BE2C (cell line): ENCODE results near the gene HS3ST5.
"Not testable (repeated sequence)": the region's sequence is repeated elsewhere in the genome, so short reads cannot be mapped to it uniquely, and the experiment has no call there.

Experiments
- DNase-seq: peaks from one replicate; pipeline ENCODE4 v3.0.0-alpha.2; 2020
- H3K27me3 ChIP-seq: fragments of 250-450 bp; sonication (Bioruptor Pico); 2 replicates; pipeline ENCODE4 v1.5.1; 2020; ENCODE audit warnings: mild to moderate bottlenecking
- H3K36me3 ChIP-seq: fragments of 250-450 bp; sonication (Bioruptor Pico); 2 replicates; pipeline ENCODE4 v1.5.1; 2020; ENCODE audit warnings: mild to moderate bottlenecking
- H3K4me1 ChIP-seq: fragments of 250-450 bp; sonication (Bioruptor Pico); 2 replicates; pipeline ENCODE4 v1.5.1; 2020
- H3K4me3 ChIP-seq: 2 replicates; pipeline ENCODE4 v1.5.1; 2011; ENCODE audit warnings: low read depth, low read length
- H3K9me3 ChIP-seq: fragments of 250-450 bp; sonication (Bioruptor Pico); 2 replicates; pipeline ENCODE4 v1.5.1; 2020
- TF ChIP-seq, protein P1 (sequence below): IDR thresholded peaks from 2 replicates; pipeline ENCODE4 v1.5.1; 2012; ENCODE audit warnings: mild to moderate bottlenecking, low read depth, low read length

HS3ST5 gene

DNA sequence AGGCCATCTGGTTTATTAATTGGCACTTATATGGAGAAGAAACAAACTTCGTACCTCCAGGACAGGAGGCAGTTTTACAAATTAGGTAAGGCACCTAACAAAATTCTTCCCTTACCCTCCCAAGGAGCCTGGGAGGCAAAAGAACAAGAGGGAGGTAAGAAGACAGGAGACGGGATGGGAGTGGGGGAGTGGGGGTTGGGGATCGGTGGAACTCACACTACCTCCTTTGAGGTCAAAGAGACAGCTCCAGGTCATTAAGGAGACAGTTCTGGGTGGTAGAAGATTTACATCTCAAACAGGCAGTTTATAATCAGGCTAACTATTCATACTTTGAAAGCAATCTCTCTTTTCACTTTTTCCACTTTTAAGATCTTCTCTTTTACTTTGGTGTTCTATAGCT lies 259.6 kb downstream of the HS3ST5 start:
- Histone ChIP-seq H3K4me3 (no peak overlapping the region), H3K9me3 (no peaks in the 10 kb centered on the region), H3K4me1 (no peaks in the 10 kb centered on the region), H3K36me3 (peaks cover 14% of the 10 kb centered on the region), H3K27me3 (no peaks in the 10 kb centered on the region)
- no peak for DNase-seq
- TF ChIP-seq, protein P1, sequence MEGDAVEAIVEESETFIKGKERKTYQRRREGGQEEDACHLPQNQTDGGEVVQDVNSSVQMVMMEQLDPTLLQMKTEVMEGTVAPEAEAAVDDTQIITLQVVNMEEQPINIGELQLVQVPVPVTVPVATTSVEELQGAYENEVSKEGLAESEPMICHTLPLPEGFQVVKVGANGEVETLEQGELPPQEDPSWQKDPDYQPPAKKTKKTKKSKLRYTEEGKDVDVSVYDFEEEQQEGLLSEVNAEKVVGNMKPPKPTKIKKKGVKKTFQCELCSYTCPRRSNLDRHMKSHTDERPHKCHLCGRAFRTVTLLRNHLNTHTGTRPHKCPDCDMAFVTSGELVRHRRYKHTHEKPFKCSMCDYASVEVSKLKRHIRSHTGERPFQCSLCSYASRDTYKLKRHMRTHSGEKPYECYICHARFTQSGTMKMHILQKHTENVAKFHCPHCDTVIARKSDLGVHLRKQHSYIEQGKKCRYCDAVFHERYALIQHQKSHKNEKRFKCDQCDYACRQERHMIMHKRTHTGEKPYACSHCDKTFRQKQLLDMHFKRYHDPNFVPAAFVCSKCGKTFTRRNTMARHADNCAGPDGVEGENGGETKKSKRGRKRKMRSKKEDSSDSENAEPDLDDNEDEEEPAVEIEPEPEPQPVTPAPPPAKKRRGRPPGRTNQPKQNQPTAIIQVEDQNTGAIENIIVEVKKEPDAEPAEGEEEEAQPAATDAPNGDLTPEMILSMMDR: no peak

DNA sequence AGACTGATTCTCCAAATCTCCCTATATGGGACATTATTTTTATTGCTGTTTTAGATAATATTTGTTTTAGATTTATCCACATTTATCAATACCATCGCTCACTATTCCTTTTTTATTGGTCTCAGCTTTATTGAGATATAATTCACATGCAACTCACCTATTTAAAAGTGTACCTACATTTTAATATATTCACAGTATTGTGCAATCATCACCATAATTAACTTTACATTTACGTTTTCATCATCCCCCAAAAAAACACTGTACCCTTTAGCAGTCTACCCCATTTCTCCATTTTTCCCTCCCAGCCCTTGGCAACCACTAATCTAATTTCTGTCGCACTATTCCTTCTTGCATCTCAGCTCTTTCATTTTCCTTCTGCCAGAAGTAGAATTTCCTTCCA lies 261.1 kb downstream of the HS3ST5 start:
- Histone ChIP-seq H3K9me3 (no peaks in the 10 kb centered on the region), H3K36me3 (peaks cover 14% of the 10 kb centered on the region), H3K4me3 (no peak overlapping the region), H3K4me1 (no peaks in the 10 kb centered on the region), H3K27me3 (no peaks in the 10 kb centered on the region)
- TF ChIP-seq, protein P1: no peak
- no peak for DNase-seq

GRCh38 chr6:114080891-114081510 lies 261.8 kb downstream of the HS3ST5 start:
- TF ChIP-seq, protein P1: no peak

DNA sequence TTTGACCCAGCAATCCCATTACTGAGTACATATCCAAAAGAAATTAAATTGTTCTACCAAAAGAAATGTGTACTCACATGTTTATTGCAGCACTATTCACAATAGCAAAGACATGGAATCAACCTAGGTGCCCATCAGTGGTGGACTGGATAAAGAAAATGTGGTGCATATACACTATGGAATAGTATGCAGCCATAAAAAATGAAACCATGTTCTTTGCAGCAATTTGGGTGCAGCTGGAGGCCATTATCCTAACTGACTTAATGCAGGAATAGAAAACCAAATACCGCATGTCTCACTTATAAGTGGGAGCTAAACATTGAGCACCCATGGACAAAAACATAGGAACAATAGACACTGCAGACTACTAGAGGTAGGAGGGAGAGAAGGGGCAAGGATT lies 262.4 kb downstream of the HS3ST5 start:
- not testable (repeated sequence) for H3K27me3 ChIP-seq, H3K9me3 ChIP-seq, H3K4me1 ChIP-seq, H3K4me3 ChIP-seq, DNase-seq
- peaks cover 14% of the 10 kb centered on the region for H3K36me3 ChIP-seq

More at GRCh38 chr6:114080891-114081510, 261.8 kb downstream of the HS3ST5 start:
- no peak for DNase-seq
- H3K9me3 ChIP-seq: no peaks in the 10 kb centered on the region
- H3K4me1 ChIP-seq: no peaks in the 10 kb centered on the region
- peaks cover 14% of the 10 kb centered on the region for H3K36me3 ChIP-seq
- H3K27me3 ChIP-seq: no peaks in the 10 kb centered on the region
- H3K4me3 ChIP-seq: no peak overlapping the region

GRCh38 chr6:114075777-114076176 lies 267.0 kb downstream of the HS3ST5 start:
- peaks cover 14% of the 10 kb centered on the region for H3K36me3 ChIP-seq
- TF ChIP-seq, protein P1: no peak
- no peak for DNase-seq
- H3K4me1 ChIP-seq: no peaks in the 10 kb centered on the region
- H3K9me3 ChIP-seq: no peaks in the 10 kb centered on the region
- no peak overlapping the region for H3K4me3 ChIP-seq
- H3K27me3 ChIP-seq: no peaks in the 10 kb centered on the region

DNA sequence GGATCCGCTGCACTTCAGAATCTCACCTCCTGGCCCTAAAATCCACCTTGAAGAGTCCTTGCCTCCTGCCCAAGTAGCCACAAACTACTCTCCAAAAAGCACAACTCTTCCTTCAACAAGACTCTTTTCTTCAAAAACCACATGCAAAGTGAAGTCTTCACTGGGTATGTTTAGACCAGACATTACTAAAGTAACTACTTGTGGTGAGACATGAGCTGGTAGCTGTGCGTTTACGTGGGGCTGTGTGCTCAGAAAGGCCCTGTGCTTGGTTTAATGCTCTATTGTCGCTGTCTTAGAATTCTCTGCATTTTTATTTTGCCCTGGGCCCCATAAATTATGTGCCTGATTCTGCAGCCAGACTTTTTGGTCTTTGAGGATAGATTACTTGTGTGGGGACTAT lies 267.5 kb downstream of the HS3ST5 start:
- H3K9me3 ChIP-seq: no peaks in the 10 kb centered on the region
- no peak for DNase-seq
- TF ChIP-seq, protein P1: no peak
- peaks cover 9% of the 10 kb centered on the region; the same call in 1 of the 2 replicates for H3K36me3 ChIP-seq
- no peaks in the 10 kb centered on the region for H3K27me3 ChIP-seq
- H3K4me1 ChIP-seq: no peaks in the 10 kb centered on the region
- no peak overlapping the region for H3K4me3 ChIP-seq

DNA sequence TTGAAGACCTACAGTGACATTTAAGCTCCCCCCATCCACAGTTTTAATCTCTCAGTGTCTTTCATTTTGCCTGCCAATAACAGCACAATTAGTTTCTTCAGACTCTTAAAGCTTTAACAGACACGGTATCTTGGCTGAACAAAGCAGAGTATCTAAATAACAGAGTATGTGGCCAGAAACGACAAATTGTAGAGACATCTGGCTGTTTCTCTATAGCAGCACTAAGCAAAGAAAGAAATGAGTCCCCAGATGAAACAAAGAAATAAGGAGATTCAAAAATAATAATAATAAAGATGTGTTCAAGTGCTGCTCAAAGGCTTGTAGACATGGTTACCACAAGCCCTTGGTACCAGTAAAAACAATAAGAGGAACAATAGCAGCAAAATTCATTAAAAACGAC lies 274.1 kb downstream of the HS3ST5 start:
- no peaks in the 10 kb centered on the region for H3K36me3 ChIP-seq
- no peaks in the 10 kb centered on the region for H3K27me3 ChIP-seq
- TF ChIP-seq, protein P1: no peak
- DNase-seq: no peak
- no peaks in the 10 kb centered on the region for H3K9me3 ChIP-seq
- H3K4me1 ChIP-seq: no peaks in the 10 kb centered on the region
- H3K4me3 ChIP-seq: no peak overlapping the region
